Peyer's patch (tissue), 4 donors: ENCODE results near the gene P2RY6.

Experiments used
- CTCF ChIP-seq, 6 experiments: fragments of 450-650 bp in 4 of 6; fragments of 200-600 bp in 2 of 6; sonication (generic) in 1 of 6; IDR thresholded peaks; one replicate each; pipeline ENCODE4 v1.5.1; 2017 to 2019; ENCODE audit warnings: antibody characterized with exemption in 6 of 6, mild to moderate bottlenecking in 3 of 6, moderate library complexity in 1 of 6
- POLR2A ChIP-seq, 2 donors: fragments of 450-650 bp; IDR thresholded peaks; one replicate each; pipeline ENCODE4 v1.5.1; 2017; ENCODE audit warnings: antibody characterized with exemption in 2 of 2, mild to moderate bottlenecking in 2 of 2, moderate library complexity in 2 of 2

GRCh38 chr11:73295996-73296318 is 23.8 kb downstream of the P2RY6 start:
- TF ChIP-seq CTCF (IDR thresholded peaks at IDR 0.05) = no peak
- no peak for TF ChIP-seq POLR2A (IDR thresholded peaks at IDR 0.05)
